ENCODE data around the gene OSBPL1A. TPM values are rescaled to one million over a fixed set of nuclear protein-coding genes. Genes with fewer than 3 reads are reported as not detected.

The OSBPL1A gene
- total RNA-seq, 4 donors from 2014 or later = 16.1 to 80.0 (median 61.4) TPM

DNA sequence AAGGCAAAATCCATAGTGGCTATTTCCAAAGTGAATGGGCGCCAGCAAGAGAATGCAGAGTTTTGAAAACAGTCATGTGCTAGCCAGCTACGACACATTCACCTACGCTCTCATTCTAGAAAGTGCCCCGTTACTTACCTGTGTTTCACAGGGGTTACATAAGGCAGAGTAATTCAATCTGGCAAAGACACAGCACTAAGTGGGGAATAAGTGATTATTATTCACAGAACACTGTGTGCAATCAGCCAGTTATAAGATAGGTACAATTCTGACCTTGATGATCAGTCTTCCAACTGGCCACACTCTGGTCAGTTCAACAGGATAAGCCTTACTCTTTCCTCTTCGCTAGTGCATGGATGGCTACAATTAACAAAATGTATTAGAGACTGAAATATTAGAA lies 152.9 kb downstream of the OSBPL1A start:
- no peak overlapping the region for H3K27ac ChIP-seq
- WGBS, 2 donors (ENCODE audit: low coverage in 1 of 2) = 80 to 96% methylated on average over 1 to 5 of the region's 5 CpGs
- H3K4me3 ChIP-seq = no peak overlapping the region
- DNase-seq = no peak
- intact Hi-C loops (cut with DNase I; ENCODE audit: low total_unique reads) = no loop called here
- H3K27me3 ChIP-seq = no peaks in the 10 kb centered on the region
- in situ Hi-C loops (cut with MboI; ENCODE audit: low pct_ligation_motif_present in 1 of 4, low pct_unique_long_range_greater_than_20kb in 1 of 4, low sequenced_read_pairs in 3 of 4) = loop anchor here in 1 of 4 donors (25.0 kb wide), 1 partner anchor 93 kb away; no protein-coding TSS in a partner anchor
- TF ChIP-seq POLR2AphosphoS5 (IDR thresholded peaks at IDR 0.05) (no peak), POLR2A (IDR thresholded peaks at IDR 0.05) (no peak), EP300 (IDR thresholded peaks at IDR 0.05; ENCODE audit: low read depth) (no peak)
- TF ChIP-seq, protein P1, sequence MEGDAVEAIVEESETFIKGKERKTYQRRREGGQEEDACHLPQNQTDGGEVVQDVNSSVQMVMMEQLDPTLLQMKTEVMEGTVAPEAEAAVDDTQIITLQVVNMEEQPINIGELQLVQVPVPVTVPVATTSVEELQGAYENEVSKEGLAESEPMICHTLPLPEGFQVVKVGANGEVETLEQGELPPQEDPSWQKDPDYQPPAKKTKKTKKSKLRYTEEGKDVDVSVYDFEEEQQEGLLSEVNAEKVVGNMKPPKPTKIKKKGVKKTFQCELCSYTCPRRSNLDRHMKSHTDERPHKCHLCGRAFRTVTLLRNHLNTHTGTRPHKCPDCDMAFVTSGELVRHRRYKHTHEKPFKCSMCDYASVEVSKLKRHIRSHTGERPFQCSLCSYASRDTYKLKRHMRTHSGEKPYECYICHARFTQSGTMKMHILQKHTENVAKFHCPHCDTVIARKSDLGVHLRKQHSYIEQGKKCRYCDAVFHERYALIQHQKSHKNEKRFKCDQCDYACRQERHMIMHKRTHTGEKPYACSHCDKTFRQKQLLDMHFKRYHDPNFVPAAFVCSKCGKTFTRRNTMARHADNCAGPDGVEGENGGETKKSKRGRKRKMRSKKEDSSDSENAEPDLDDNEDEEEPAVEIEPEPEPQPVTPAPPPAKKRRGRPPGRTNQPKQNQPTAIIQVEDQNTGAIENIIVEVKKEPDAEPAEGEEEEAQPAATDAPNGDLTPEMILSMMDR (IDR thresholded peaks at IDR 0.05) = no peak
- H3K9me3 ChIP-seq = no peaks in the 10 kb centered on the region
- H3K36me3 ChIP-seq = no peaks in the 10 kb centered on the region
- H3K4me1 ChIP-seq = no peaks in the 10 kb centered on the region

DNA sequence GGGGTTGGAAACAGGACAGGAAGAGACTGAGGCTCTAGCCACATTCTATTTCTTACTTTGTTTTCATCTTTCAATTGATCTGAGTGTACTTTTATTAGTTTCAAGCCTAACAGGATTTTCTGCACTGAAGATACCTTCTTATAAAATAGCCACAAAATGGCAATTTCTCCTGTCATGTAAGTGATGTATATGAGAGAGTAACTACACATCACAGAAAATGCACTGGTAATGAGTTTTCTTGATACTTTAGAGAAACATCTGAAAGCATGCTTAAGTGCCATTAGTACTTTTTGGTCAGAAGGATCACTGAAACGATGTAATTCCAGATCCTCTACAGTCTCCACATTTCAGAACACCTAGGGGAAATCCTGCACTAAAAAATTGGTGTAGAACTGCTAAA lies 153.9 kb downstream of the OSBPL1A start:
- DNase-seq = no peak
- intact Hi-C loops (cut with DNase I; ENCODE audit: low total_unique reads) (no loop called here), in situ Hi-C loops (cut with MboI; ENCODE audit: low pct_ligation_motif_present in 1 of 4, low pct_unique_long_range_greater_than_20kb in 1 of 4, low sequenced_read_pairs in 3 of 4) (loop anchor here in 1 of 4 donors (25.0 kb wide), 1 partner anchor 94 kb away; no protein-coding TSS in a partner anchor)
- Histone ChIP-seq H3K9me3 (no peaks in the 10 kb centered on the region), H3K27me3 (no peaks in the 10 kb centered on the region), H3K36me3 (no peaks in the 10 kb centered on the region), H3K4me1 (no peaks in the 10 kb centered on the region), H3K4me3 (no peak overlapping the region), H3K27ac (no peak overlapping the region)
- no peak for TF ChIP-seq POLR2AphosphoS5 (IDR thresholded peaks at IDR 0.05)
- TF ChIP-seq, protein P1 (IDR thresholded peaks at IDR 0.05) = no peak
- TF ChIP-seq POLR2A (IDR thresholded peaks at IDR 0.05) = no peak
- TF ChIP-seq EP300 (IDR thresholded peaks at IDR 0.05; ENCODE audit: low read depth) = no peak
- 57 to 81% methylated on average over 1 of the region's 1 CpG for WGBS, 2 donors (ENCODE audit: low coverage in 1 of 2)

GRCh38 chr18:24239341-24239740 lies 158.3 kb downstream of the OSBPL1A start:
- Histone ChIP-seq H3K36me3 (no peaks in the 10 kb centered on the region), H3K9me3 (no peaks in the 10 kb centered on the region), H3K4me1 (no peaks in the 10 kb centered on the region), H3K27me3 (no peaks in the 10 kb centered on the region), H3K27ac (no peak overlapping the region), H3K4me3 (no peak overlapping the region)
- in situ Hi-C loops (cut with MboI; ENCODE audit: low pct_ligation_motif_present in 1 of 4, low pct_unique_long_range_greater_than_20kb in 1 of 4, low sequenced_read_pairs in 3 of 4) = loop anchor here in 1 of 4 donors (25.0 kb wide), 1 partner anchor 98 kb away; no protein-coding TSS in a partner anchor
- 72 to 100% methylated on average over 2 of the region's 2 CpGs for WGBS, 2 donors (ENCODE audit: low coverage in 1 of 2)
- intact Hi-C loops (cut with DNase I; ENCODE audit: low total_unique reads) = no loop called here
- no peak for TF ChIP-seq POLR2AphosphoS5 (IDR thresholded peaks at IDR 0.05)
- no peak for DNase-seq

DNA sequence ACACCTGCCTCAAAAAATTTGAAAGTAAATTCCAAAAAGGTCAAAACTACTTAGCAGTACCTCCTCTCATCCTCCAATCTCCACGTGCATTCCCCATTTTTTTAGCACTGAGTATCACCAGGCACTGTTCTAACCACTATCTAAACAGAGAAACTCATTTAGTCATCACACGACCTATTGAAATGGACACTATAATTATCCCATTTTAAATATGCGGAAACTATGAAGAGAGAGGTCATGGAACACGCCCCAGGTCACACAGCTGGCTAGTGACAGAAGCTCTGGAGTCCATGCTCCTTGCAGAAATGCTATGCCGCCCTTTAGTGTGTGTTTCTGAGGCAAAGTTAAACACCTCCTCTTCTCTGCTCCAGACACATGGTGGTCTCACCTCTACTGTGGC lies 159.2 kb downstream of the OSBPL1A start:
- H3K9me3 ChIP-seq = no peaks in the 10 kb centered on the region
- TF ChIP-seq EP300 (IDR thresholded peaks at IDR 0.05; ENCODE audit: low read depth) = no peak
- no peak for TF ChIP-seq POLR2AphosphoS5 (IDR thresholded peaks at IDR 0.05)
- TF ChIP-seq, protein P1 (IDR thresholded peaks at IDR 0.05) = no peak
- TF ChIP-seq POLR2A (IDR thresholded peaks at IDR 0.05) = no peak
- in situ Hi-C loops (cut with MboI; ENCODE audit: low pct_ligation_motif_present in 1 of 4, low pct_unique_long_range_greater_than_20kb in 1 of 4, low sequenced_read_pairs in 3 of 4) (loop anchor here in 1 of 4 donors (25.0 kb wide), 1 partner anchor 99 kb away; no protein-coding TSS in a partner anchor), intact Hi-C loops (cut with DNase I; ENCODE audit: low total_unique reads) (no loop called here)
- H3K4me1 ChIP-seq = no peaks in the 10 kb centered on the region
- DNase-seq = no peak
- H3K27ac ChIP-seq = no peak overlapping the region
- no peaks in the 10 kb centered on the region for H3K36me3 ChIP-seq
- no peaks in the 10 kb centered on the region for H3K27me3 ChIP-seq
- no peak overlapping the region for H3K4me3 ChIP-seq
- 20 to 58% methylated on average over 2 to 5 of the region's 5 CpGs for WGBS, 2 donors (ENCODE audit: low coverage in 1 of 2)

Data from transverse colon (tissue), 4 donors.